H7 (cell line): Measurements from ENCODE around the gene ORAI3. TPM values are rescaled to one million over a fixed set of nuclear protein-coding genes. Genes with fewer than 3 reads are reported as not detected.

ENCODE experiments used
- total RNA-seq: library from RNA; depleted of rRNA; stranded (reverse); fragments of >200 nt; shearing (Covaris generic); gene quantifications from 2 replicates; pipeline ENCODE4 v1.2.3, GENCODE V29; 2014; rRNA removed

The ORAI3 gene
- total RNA-seq, 1 experiment from 2014 or later, result 18.4 TPM

Other genes with a start within 250 kb of the ORAI3 start
- gene SRCAP, start 249.9 kb upstream of the ORAI3 start, total RNA-seq, result 7.4 and 12.1 TPM in 2 replicates
- gene PHKG2, start 200.6 kb upstream of the ORAI3 start, total RNA-seq, result 27.0 and 32.0 TPM in 2 replicates
- 1.5 and 2.1 TPM in 2 replicates for gene CFAP119, start 187.0 kb upstream of the ORAI3 start, total RNA-seq
- 72.6 and 72.9 TPM in 2 replicates for gene RNF40, start 186.7 kb upstream of the ORAI3 start, total RNA-seq
- gene ZNF629, start 161.9 kb upstream of the ORAI3 start, total RNA-seq, result 15.1 and 16.0 TPM in 2 replicates
- gene BCL7C, start 55.0 kb upstream of the ORAI3 start, total RNA-seq, result 16.4 and 35.5 TPM in 2 replicates
- gene CTF1, start 52.5 kb upstream of the ORAI3 start, total RNA-seq, result 2.0 TPM in 2 replicates
- 78.3 and 89.8 TPM in 2 replicates for gene FBXL19, start 25.5 kb upstream of the ORAI3 start, total RNA-seq
- 4.1 and 5.0 TPM in 2 replicates for gene SETD1A, start 8.7 kb downstream of the ORAI3 start, total RNA-seq
- 4.4 and 8.2 TPM in 2 replicates for gene HSD3B7, start 36.1 kb downstream of the ORAI3 start, total RNA-seq
- gene STX1B, start 61.6 kb downstream of the ORAI3 start, total RNA-seq, result 1.3 and 4.1 TPM in 2 replicates
- gene STX4, start 84.5 kb downstream of the ORAI3 start, total RNA-seq, result 13.6 and 14.2 TPM in 2 replicates
- 16.4 and 19.9 TPM in 2 replicates for gene ZNF668, start 125.2 kb downstream of the ORAI3 start, total RNA-seq
- gene ZNF646, start 125.4 kb downstream of the ORAI3 start, total RNA-seq, result 28.8 and 30.0 TPM in 2 replicates
- 1.3 and 4.5 TPM in 2 replicates for gene PRSS53, start 139.9 kb downstream of the ORAI3 start, total RNA-seq
- gene VKORC1, start 145.7 kb downstream of the ORAI3 start, total RNA-seq, result 127 and 135 TPM in 2 replicates
- 52.7 and 64.0 TPM in 2 replicates for gene BCKDK, start 159.3 kb downstream of the ORAI3 start, total RNA-seq
- gene KAT8, start 168.6 kb downstream of the ORAI3 start, total RNA-seq, result 61.7 and 77.2 TPM in 2 replicates
- gene PRSS8, start 186.7 kb downstream of the ORAI3 start, total RNA-seq, result 57.1 and 65.4 TPM in 2 replicates
- gene PRSS36, start 201.0 kb downstream of the ORAI3 start, total RNA-seq, result 0.59 and 1.1 TPM in 2 replicates
- 35.3 and 39.8 TPM in 2 replicates for gene FUS, start 231.1 kb downstream of the ORAI3 start, total RNA-seq